GM12878 (cell line): ENCODE measurements around the gene WDR13.

Experiments used
- CBX5 ChIP-seq: sonication (generic); IDR thresholded peaks from 2 replicates; pipeline ENCODE4 v1.6.1; 2016; ENCODE audit warnings: low read depth, moderate library complexity, mild to moderate bottlenecking, inconsistent platforms
- EP300 ChIP-seq, 2 experiments: fragments of 150-350 bp in 1 of 2; IDR thresholded peaks; 2 replicates each; pipeline ENCODE4 v1.6.1; 2011 to 2012; ENCODE audit warnings: low read depth in 2 of 2, low read length in 2 of 2, borderline replicate concordance in 1 of 2, improper control_type of control experiment in 1 of 2, inconsistent platforms in 1 of 2; ENCODE audit not compliant: control insufficient read depth in 1 of 2
- EZH2 ChIP-seq: IDR thresholded peaks from 2 replicates; pipeline ENCODE4 v1.6.1; 2012; ENCODE audit warnings: low read depth, mild to moderate bottlenecking, control low read depth, inconsistent platforms, low read length, borderline replicate concordance; ENCODE audit not compliant: control insufficient read depth
- HCFC1 ChIP-seq: fragments of 150-350 bp; IDR thresholded peaks from 2 replicates; pipeline ENCODE4 v1.6.1; 2014; ENCODE audit warnings: low read length
- MXI1 ChIP-seq: fragments of 150-350 bp; IDR thresholded peaks from 2 replicates; pipeline ENCODE4 v1.6.1; 2011; ENCODE audit warnings: low read depth, mild to moderate bottlenecking, inconsistent platforms, low read length, improper control_type of control experiment
- RELA ChIP-seq: fragments of 450-650 bp; IDR thresholded peaks from 2 replicates; pipeline ENCODE4 v1.8.0; 2014; ENCODE audit warnings: borderline replicate concordance; ENCODE audit not compliant: partially characterized antibody
- SPI1 ChIP-seq: IDR thresholded peaks from 2 replicates; pipeline ENCODE4 v1.6.1; 2011; ENCODE audit warnings: low read depth, mild to moderate bottlenecking, low read length, moderate library complexity, borderline replicate concordance; ENCODE audit not compliant: insufficient read depth
- TF ChIP-seq, protein P1 (sequence below), 3 experiments: IDR thresholded peaks in 2 of 3; conservative IDR thresholded peaks in 1 of 3; 2 replicates each; pipeline ENCODE4 v1.5.1; 2011; ENCODE audit warnings: low read depth in 3 of 3, low read length in 3 of 3, mild to moderate bottlenecking in 3 of 3, control low read depth in 2 of 3, moderate library complexity in 2 of 3, inconsistent platforms in 1 of 3, mixed read lengths in 1 of 3; ENCODE audit not compliant: control insufficient read depth in 2 of 3, insufficient read depth in 1 of 3; ENCODE audit errors: extremely low read depth in 1 of 3

- TF ChIP-seq RELA: no peak
- TF ChIP-seq, protein P1, sequence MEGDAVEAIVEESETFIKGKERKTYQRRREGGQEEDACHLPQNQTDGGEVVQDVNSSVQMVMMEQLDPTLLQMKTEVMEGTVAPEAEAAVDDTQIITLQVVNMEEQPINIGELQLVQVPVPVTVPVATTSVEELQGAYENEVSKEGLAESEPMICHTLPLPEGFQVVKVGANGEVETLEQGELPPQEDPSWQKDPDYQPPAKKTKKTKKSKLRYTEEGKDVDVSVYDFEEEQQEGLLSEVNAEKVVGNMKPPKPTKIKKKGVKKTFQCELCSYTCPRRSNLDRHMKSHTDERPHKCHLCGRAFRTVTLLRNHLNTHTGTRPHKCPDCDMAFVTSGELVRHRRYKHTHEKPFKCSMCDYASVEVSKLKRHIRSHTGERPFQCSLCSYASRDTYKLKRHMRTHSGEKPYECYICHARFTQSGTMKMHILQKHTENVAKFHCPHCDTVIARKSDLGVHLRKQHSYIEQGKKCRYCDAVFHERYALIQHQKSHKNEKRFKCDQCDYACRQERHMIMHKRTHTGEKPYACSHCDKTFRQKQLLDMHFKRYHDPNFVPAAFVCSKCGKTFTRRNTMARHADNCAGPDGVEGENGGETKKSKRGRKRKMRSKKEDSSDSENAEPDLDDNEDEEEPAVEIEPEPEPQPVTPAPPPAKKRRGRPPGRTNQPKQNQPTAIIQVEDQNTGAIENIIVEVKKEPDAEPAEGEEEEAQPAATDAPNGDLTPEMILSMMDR (IDR thresholded peaks at IDR 0.05 in 2 of 3, conservative IDR thresholded peaks at IDR 0.05 in 1 of 3; ENCODE audit: control insufficient read depth in 2 of 3, extremely low read depth in 1 of 3, insufficient read depth in 1 of 3, low read depth in 3 of 3, low read length in 3 of 3): no peak
- no peak for TF ChIP-seq CBX5
- no peak for TF ChIP-seq MXI1
- TF ChIP-seq EZH2: no peak
- TF ChIP-seq EP300 (IDR thresholded peaks at IDR 0.05; ENCODE audit: borderline replicate concordance in 1 of 2, control insufficient read depth in 1 of 2, low read depth in 2 of 2, low read length in 2 of 2): no peak
- TF ChIP-seq HCFC1: no peak
- no peak for TF ChIP-seq SPI1
These were observed 39.0 kb downstream of the WDR13 start for GRCh38 chrX:48636301-48636700.
